CD4-positive, alpha-beta T cell treated with Interleukin-1 beta for 1 hour (primary cell): ENCODE measurements around the gene ATP5MC3.
A peak's percentile ranks its signal among the peaks of the same experiment; 100 is the strongest.

Experiments used
- DNase-seq, 2 donors: peaks; one replicate each; pipeline ENCODE4 v3.0.0-alpha.2; 2020 to 2022

ATP5MC3 gene

GRCh38 chr2:175167792-175168563 lies 13.5 kb downstream of the ATP5MC3 start, which contains the start of gene ATF2:
TSS of gene ATF2 (minus strand) at chr2:175168203. CDS start at chr2:175136443, 31,760 bp downstream.
- DNase-seq, result peak; percentile 99

GRCh38 chr2:175167076-175167791 lies 14.3 kb downstream of the ATP5MC3 start:
- DNase-seq, result no peak

GRCh38 chr2:175166216-175166824 lies 15.2 kb downstream of the ATP5MC3 start:
- DNase-seq, result no peak

- no peak for DNase-seq
These were observed 17.3 kb downstream of the ATP5MC3 start for GRCh38 chr2:175164235-175164634.

GRCh38 chr2:175158894-175159293 lies 22.6 kb downstream of the ATP5MC3 start:
- DNase-seq, result no peak

GRCh38 chr2:175156534-175156933 lies 25.0 kb downstream of the ATP5MC3 start:
- DNase-seq, result no peak

DNA sequence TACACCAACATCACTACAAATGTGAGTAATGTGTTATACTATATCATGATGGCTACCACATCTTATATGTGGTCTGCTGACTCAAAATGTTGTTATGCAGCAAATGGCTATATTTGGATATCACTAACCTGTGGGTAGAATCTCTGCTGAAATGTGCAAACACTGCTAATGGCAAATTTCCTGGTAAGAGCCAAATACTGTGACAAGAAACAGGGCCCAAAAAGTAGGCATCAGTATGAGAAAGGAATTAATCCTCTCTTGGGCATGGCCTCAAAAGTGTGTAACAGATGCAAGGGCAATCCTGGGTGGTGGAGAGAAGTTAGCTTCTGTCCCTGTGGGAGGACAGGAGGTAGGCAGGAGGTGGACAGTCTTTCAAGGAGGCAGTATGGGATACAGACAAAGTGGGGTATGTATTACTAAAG lies 26.8 kb downstream of the ATP5MC3 start:
- DNase-seq, result no peak

GRCh38 chr2:175152242-175152641 lies 29.3 kb downstream of the ATP5MC3 start:
- no peak for DNase-seq

- no peak for DNase-seq
These were observed 29.7 kb downstream of the ATP5MC3 start for GRCh38 chr2:175151791-175152190.

GRCh38 chr2:175147186-175147585 lies 34.3 kb downstream of the ATP5MC3 start:
- DNase-seq, result no peak

- DNase-seq, result no peak
These were observed 37.8 kb downstream of the ATP5MC3 start for GRCh38 chr2:175143678-175144077.

GRCh38 chr2:175143191-175143590 lies 38.3 kb downstream of the ATP5MC3 start:
- DNase-seq, result no peak

DNA sequence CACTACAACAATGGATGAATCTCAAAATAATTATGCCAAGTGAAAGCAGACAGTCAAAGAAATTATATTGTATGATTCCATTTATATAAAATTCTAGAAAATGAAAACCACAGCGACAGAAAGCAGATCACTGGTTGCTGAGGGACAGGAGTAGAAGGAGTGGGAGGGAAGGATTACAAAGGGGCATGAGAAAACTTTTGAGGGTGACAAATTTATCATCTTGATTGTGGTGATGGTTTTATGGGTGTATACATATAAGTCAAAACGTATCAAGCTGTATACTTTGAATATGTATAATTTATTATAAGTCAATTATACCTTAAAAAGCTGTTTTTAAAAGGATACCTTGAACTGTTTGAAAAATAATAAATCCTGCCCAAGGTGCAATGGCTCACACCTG lies 41.2 kb downstream of the ATP5MC3 start:
- no peak for DNase-seq

GRCh38 chr2:175137793-175138192 lies 43.7 kb downstream of the ATP5MC3 start:
- no peak for DNase-seq

GRCh38 chr2:175136334-175137215 lies 44.9 kb downstream of the ATP5MC3 start:
- DNase-seq, result no peak

GRCh38 chr2:175135862-175136261 lies 45.6 kb downstream of the ATP5MC3 start:
- no peak for DNase-seq

DNA sequence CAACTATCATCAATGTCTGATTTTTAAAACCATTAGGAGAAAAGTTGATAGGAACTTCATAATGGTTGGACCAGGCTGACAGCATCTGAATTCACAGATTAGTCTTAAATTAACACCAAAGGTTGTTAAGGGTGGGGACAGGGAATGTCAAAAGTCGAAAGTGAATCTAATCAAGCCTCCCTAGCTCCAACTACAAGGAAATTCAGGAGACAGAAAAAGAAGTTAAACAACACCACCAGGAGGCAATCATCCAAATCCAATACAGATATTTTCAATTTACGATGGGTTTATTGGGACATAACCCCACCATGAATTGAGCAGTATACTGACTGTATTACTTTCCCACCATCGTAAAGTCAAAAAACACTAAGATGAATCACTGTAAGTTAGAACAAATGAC lies 46.3 kb downstream of the ATP5MC3 start:
- no peak for DNase-seq

DNA sequence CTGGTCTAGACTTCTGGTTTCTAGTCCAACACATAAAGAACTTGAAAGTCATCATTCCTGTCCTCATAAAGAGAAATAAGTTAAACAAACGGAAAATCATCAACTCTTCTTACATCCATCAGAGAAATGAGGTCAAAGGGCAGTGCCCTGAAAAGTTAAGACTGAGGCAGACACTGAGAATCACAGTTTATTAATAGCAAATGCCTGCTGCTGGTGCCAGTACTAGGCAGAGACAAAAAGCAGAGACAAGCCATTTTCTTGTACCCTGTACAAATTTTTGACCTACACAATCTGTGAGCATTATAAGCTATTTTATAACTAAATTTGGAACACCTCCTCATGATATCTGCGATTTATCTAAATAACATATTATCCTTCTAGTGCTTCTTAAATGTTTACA lies 50.3 kb downstream of the ATP5MC3 start:
- DNase-seq, result no peak

GRCh38 chr2:175126661-175127060 lies 54.8 kb downstream of the ATP5MC3 start:
- no peak for DNase-seq
